ENCODE data around the gene CIAPIN1. TPM values are rescaled to one million over a fixed set of nuclear protein-coding genes. Genes with fewer than 3 reads are reported as not detected.

CIAPIN1 gene
- total and polyA plus RNA-seq, 2 of the 8 experiments (the other 6 are each of a cell fraction or from before 2014, with no cell fraction given) = 76.8 to 83.6 TPM

- H4K8ac ChIP-seq (ENCODE audit: extremely low read depth, insufficient read depth, low read length) = no peak overlapping the region
- H3K27me3 ChIP-seq (replicated peaks in 1 of 4; ENCODE audit: control insufficient read depth in 3 of 4, extremely low read depth in 1 of 4, insufficient read depth in 3 of 4, low read length in 3 of 4) = no peaks in the 10 kb centered on the region; a peak in 1 of 7 replicates
- H3K23me2 ChIP-seq (ENCODE audit: low read depth, low read length) = peaks cover 6% of the 10 kb centered on the region
- FAIRE-seq (no peak), DNase-seq (ENCODE audit: low read depth in 1 of 2, low spot score in 2 of 2) (no peak)
- TF ChIP-seq SUZ12 (IDR thresholded peaks at IDR 0.05; ENCODE audit: low read length) = no peak
- no peak for TF ChIP-seq GTF2F1 (IDR thresholded peaks at IDR 0.05; ENCODE audit: borderline replicate concordance, low read depth, low read length)
- TF ChIP-seq KDM1A (IDR thresholded peaks at IDR 0.05; ENCODE audit: borderline replicate concordance, low read length) = no peak
- TF ChIP-seq RBBP5 (IDR thresholded peaks at IDR 0.05; ENCODE audit: borderline replicate concordance, low read depth, low read length) = no peak
- no peak for TF ChIP-seq HDAC6 (IDR thresholded peaks at IDR 0.05; ENCODE audit: low read depth, low read length)
- TF ChIP-seq SIX5 (IDR thresholded peaks at IDR 0.05; ENCODE audit: low read depth, low read length) = no peak
- TF ChIP-seq, protein P1, sequence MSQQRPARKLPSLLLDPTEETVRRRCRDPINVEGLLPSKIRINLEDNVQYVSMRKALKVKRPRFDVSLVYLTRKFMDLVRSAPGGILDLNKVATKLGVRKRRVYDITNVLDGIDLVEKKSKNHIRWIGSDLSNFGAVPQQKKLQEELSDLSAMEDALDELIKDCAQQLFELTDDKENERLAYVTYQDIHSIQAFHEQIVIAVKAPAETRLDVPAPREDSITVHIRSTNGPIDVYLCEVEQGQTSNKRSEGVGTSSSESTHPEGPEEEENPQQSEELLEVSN (IDR thresholded peaks at IDR 0.05) = no peak
- TF ChIP-seq ATF2 (IDR thresholded peaks at IDR 0.05; ENCODE audit: low read length) = no peak
- TF ChIP-seq GABPA (IDR thresholded peaks at IDR 0.05; ENCODE audit: borderline replicate concordance, insufficient read depth, low read length) = no peak
- TF ChIP-seq JUN (IDR thresholded peaks at IDR 0.05; ENCODE audit: low read depth, low read length) = no peak
- TF ChIP-seq EP300 (IDR thresholded peaks at IDR 0.05; ENCODE audit: borderline replicate concordance in 1 of 2, low read depth in 2 of 2, low read length in 2 of 2) = no peak
- H4K91ac ChIP-seq (replicated peaks; ENCODE audit: insufficient read length, low read length) = no peak overlapping the region
- H3K79me2 ChIP-seq (ENCODE audit: control insufficient read depth in 1 of 2, insufficient read depth in 2 of 2, low read length in 2 of 2) = no peaks in the 10 kb centered on the region
- H2BK15ac ChIP-seq (ENCODE audit: low read length) = no peak overlapping the region
- H3K36me3 ChIP-seq (ENCODE audit: control insufficient read depth in 2 of 4, insufficient read depth in 4 of 4, low read length in 3 of 4) = no peaks in the 10 kb centered on the region
- no peak overlapping the region for H2BK120ac ChIP-seq (replicated peaks; ENCODE audit: low read depth, low read length)
- peaks cover 0 to 8% of the 10 kb centered on the region in 2 experiments for H4K20me1 ChIP-seq (replicated peaks in 1 of 2; ENCODE audit: control insufficient read depth in 1 of 2, insufficient read depth in 2 of 2, low read length in 2 of 2)
- no peak overlapping the region for H3K4me2 ChIP-seq (ENCODE audit: insufficient read depth in 1 of 2, low read depth in 2 of 2, low read length in 2 of 2)
- no peak overlapping the region for H3K14ac ChIP-seq (ENCODE audit: insufficient read length)
- H3K56ac ChIP-seq (replicated peaks; ENCODE audit: insufficient read length, low read depth, low read length) = no peak overlapping the region
- no peak overlapping the region for H3K4ac ChIP-seq (replicated peaks; ENCODE audit: insufficient read length, low read depth, low read length)
- H3K27ac ChIP-seq (ENCODE audit: low read depth, low read length) = no peak overlapping the region
- no peaks in the 10 kb centered on the region for H3K4me1 ChIP-seq (replicated peaks in 1 of 4; ENCODE audit: control insufficient read depth in 3 of 4, insufficient read depth in 4 of 4, low read length in 3 of 4)
- no peaks in the 10 kb centered on the region for H3K9me3 ChIP-seq (ENCODE audit: insufficient read depth in 2 of 2, low read depth in 1 of 2, low read length in 1 of 2)
- H3K79me1 ChIP-seq (ENCODE audit: low read depth, low read length) = no peaks in the 10 kb centered on the region
- H3K18ac ChIP-seq (ENCODE audit: extremely low read depth, low read length) = no peak overlapping the region
- no peak overlapping the region for H2AK5ac ChIP-seq (ENCODE audit: low read depth, low read length)
- no peak overlapping the region for H4K5ac ChIP-seq (ENCODE audit: insufficient read length, low read depth, low read length)
- ChIA-PET CTCF (ENCODE audit: partially characterized antibody) (interaction anchor here (0.6 to 12.3 kb wide), 5 partner anchors 10 to 27 kb away, joined by 3 to 71 read pairs (median 5); partner anchors contain the start of genes CCL17 and CX3CL1), POLR2A (ENCODE audit: partially characterized antibody) (no interaction called here)
- no peak overlapping the region for H2BK20ac ChIP-seq (ENCODE audit: low read length)
- H2BK5ac ChIP-seq (ENCODE audit: low read depth, low read length) = no peak overlapping the region
- WGBS, 2 experiments (ENCODE audit: extremely low coverage in 1 of 2, insufficient coverage in 1 of 2, insufficient read length in 1 of 2, insufficient replicate concordance in 2 of 2, low coverage in 1 of 2, low lambda C conversion rate in 2 of 2, missing lambda C conversion rate in 1 of 2) = 93% methylated on average over 5 of the region's 5 CpGs; no CpG with 5 or more reads in 1 of the 2 experiments
- no peak overlapping the region for H2AFZ ChIP-seq (ENCODE audit: low read length)
- no peak overlapping the region for H2BK12ac ChIP-seq (ENCODE audit: low read depth, low read length)
- H3K9ac ChIP-seq (replicated peaks in 1 of 4; ENCODE audit: extremely low read depth in 1 of 4, low read depth in 3 of 4, low read length in 3 of 4) = no peak overlapping the region
- no peak overlapping the region for H3K4me3 ChIP-seq (ENCODE audit: extremely low read depth in 1 of 4, insufficient read depth in 2 of 4, low read depth in 3 of 4, low read length in 4 of 4)
- H3K23ac ChIP-seq (ENCODE audit: insufficient read length) = no peak overlapping the region
Observed at GRCh38 chr16:57391708-57392107, 55.5 kb downstream of the CIAPIN1 start.

Data from H1 (cell line).